Measurements from ENCODE around the gene NXNL1. TPM values are rescaled to one million over a fixed set of nuclear protein-coding genes. Genes with fewer than 3 reads are reported as not detected.

Gene NXNL1
- total and polyA plus RNA-seq, 2 of the 13 experiments (the other 11 are each of a cell fraction or from before 2014, with no cell fraction given) = not detected

- peak; percentile 79 for TF ChIP-seq ZNF501 (CRISPR knock-in tag; IDR thresholded peaks at IDR 0.05)
- TF ChIP-seq LCORL (IDR thresholded peaks at IDR 0.05) = no peak
- peak; percentile 72; the same call in 1 of the 2 replicates for TF ChIP-seq LCORL (CRISPR knock-in tag; IDR thresholded peaks at IDR 0.05)
- TF ChIP-seq DMTF1 (CRISPR knock-in tag; IDR thresholded peaks at IDR 0.05) = no peak
- no peak; the same call in 1 of the 2 replicates for TF ChIP-seq BORCS8-MEF2B (CRISPR knock-in tag; IDR thresholded peaks at IDR 0.05)
- TF ChIP-seq REXO4 (CRISPR knock-in tag; IDR thresholded peaks at IDR 0.05; ENCODE audit: borderline replicate concordance) = no peak
- TF ChIP-seq MTA1 (CRISPR knock-in tag; IDR thresholded peaks at IDR 0.05; ENCODE audit: borderline replicate concordance) = no peak
- no peak; the same call in 1 of the 2 replicates for TF ChIP-seq RARA (CRISPR knock-in tag; IDR thresholded peaks at IDR 0.05)
- no peak for TF ChIP-seq CREBL2 (CRISPR knock-in tag; IDR thresholded peaks at IDR 0.05; ENCODE audit: borderline replicate concordance)
- no peak for TF ChIP-seq ZNF280B (CRISPR knock-in tag; IDR thresholded peaks at IDR 0.05; ENCODE audit: borderline replicate concordance)
- TF ChIP-seq ZBTB40 (IDR thresholded peaks at IDR 0.05) = peak; percentile 92
- no peak; the same call in 1 of the 2 replicates for TF ChIP-seq ZBTB40 (CRISPR knock-in tag; IDR thresholded peaks at IDR 0.05)
- TF ChIP-seq ZNF678 (CRISPR knock-in tag; IDR thresholded peaks at IDR 0.05) = no peak; the same call in 1 of the 2 replicates
- TF ChIP-seq ZNF839 (CRISPR knock-in tag; IDR thresholded peaks at IDR 0.05; ENCODE audit: borderline replicate concordance) = no peak
- TF ChIP-seq ARNT2 (CRISPR knock-in tag; IDR thresholded peaks at IDR 0.05; ENCODE audit: low read depth) = peak; percentile 58; the same call in 1 of the 2 replicates
- no peak for TF ChIP-seq ZNF30 (CRISPR knock-in tag; IDR thresholded peaks at IDR 0.05)
These were observed 40.9 kb downstream of the NXNL1 start, which contains the start of gene MVB12A (continued) for GRCh38 chr19:17419621-17420474.

Measured in HepG2 (cell line).